T-helper 22 cell (primary cell): ENCODE results near the gene LUC7L.
"Not testable (repeated sequence)": the region's sequence is repeated elsewhere in the genome, so short reads cannot be mapped to it uniquely, and the experiment has no call there.

ENCODE experiments used
- DNase-seq: peaks from one replicate; pipeline ENCODE4 v3.0.0-alpha.2; 2020; ENCODE audit warnings: low read depth

Gene LUC7L

GRCh38 chr16:229731-230281, 557 bp upstream of the LUC7L start:
- no peak for DNase-seq

- DNase-seq: no peak
Observed at GRCh38 chr16:228151-228851, 948 bp downstream of the LUC7L start.

- DNase-seq: no peak
Observed at GRCh38 chr16:220021-220420, 9.2 kb downstream of the LUC7L start.

GRCh38 chr16:212999-213398, 16.2 kb downstream of the LUC7L start:
- DNase-seq: no peak

GRCh38 chr16:211631-212180, 17.5 kb downstream of the LUC7L start:
- not testable (repeated sequence) for DNase-seq

- not testable (repeated sequence) for DNase-seq
Observed at GRCh38 chr16:209359-209758, 19.9 kb downstream of the LUC7L start.

GRCh38 chr16:204046-204445, 25.2 kb downstream of the LUC7L start:
- DNase-seq: not testable (repeated sequence)

GRCh38 chr16:203246-203645, 26.0 kb downstream of the LUC7L start:
- no peak for DNase-seq

GRCh38 chr16:200388-200787, 28.9 kb downstream of the LUC7L start:
- no peak for DNase-seq

GRCh38 chr16:194516-194915, 34.7 kb downstream of the LUC7L start:
- no peak for DNase-seq

GRCh38 chr16:193441-193840, 35.8 kb downstream of the LUC7L start:
- no peak for DNase-seq

GRCh38 chr16:192686-193085, 36.6 kb downstream of the LUC7L start:
- DNase-seq: no peak

GRCh38 chr16:191831-192230, 37.4 kb downstream of the LUC7L start:
- DNase-seq: no peak

- no peak for DNase-seq
Observed at GRCh38 chr16:189604-190186, 39.6 kb downstream of the LUC7L start.

GRCh38 chr16:188674-189073, 40.6 kb downstream of the LUC7L start:
- no peak for DNase-seq

- no peak for DNase-seq
Observed at GRCh38 chr16:187330-187729, 41.9 kb downstream of the LUC7L start.

- no peak for DNase-seq
Observed at GRCh38 chr16:185691-186090, 43.6 kb downstream of the LUC7L start.

GRCh38 chr16:185213-185612, 44.0 kb downstream of the LUC7L start:
- no peak for DNase-seq

- DNase-seq: no peak
Observed at GRCh38 chr16:183005-183404, 46.2 kb downstream of the LUC7L start.

GRCh38 chr16:181565-182021, 47.7 kb downstream of the LUC7L start:
- no peak for DNase-seq

- DNase-seq: peak; percentile 58
Observed at GRCh38 chr16:180681-181564, 48.3 kb downstream of the LUC7L start.

- no peak for DNase-seq
Observed at GRCh38 chr16:180101-180675, 49.1 kb downstream of the LUC7L start, which contains the start of gene HBQ1. HBQ1 (plus strand) TSS chr16:180459; CDS start chr16:180487, 28 bp downstream.
